HepG2 (cell line): ENCODE measurements around the gene FAM174C. TPM values are rescaled to one million over a fixed set of nuclear protein-coding genes. Genes with fewer than 3 reads are reported as not detected.

ENCODE experiments used
- CBX5 ChIP-seq: sonication (generic); formaldehyde crosslinking; IDR thresholded peaks from 2 replicates; pipeline ENCODE4 v1.4.0; 2020; ENCODE audit warnings: missing genetic modification reagents, borderline replicate concordance
- CCDC6 ChIP-seq: sonication (generic); formaldehyde crosslinking; IDR thresholded peaks from 2 replicates; pipeline ENCODE4 v1.8.1; 2022; ENCODE audit warnings: mild to moderate bottlenecking, missing genetic modification reagents, moderate library complexity
- DMTF1 ChIP-seq: sonication (generic); formaldehyde crosslinking; IDR thresholded peaks from 2 replicates; pipeline ENCODE4 v1.4.0; 2020; ENCODE audit warnings: mild to moderate bottlenecking, missing genetic modification reagents
- GFI1 ChIP-seq: sonication (generic); formaldehyde crosslinking; IDR thresholded peaks from 2 replicates; pipeline ENCODE4 v1.5.0; 2020; ENCODE audit warnings: missing genetic modification reagents, mild to moderate bottlenecking, borderline replicate concordance
- PATZ1 ChIP-seq: sonication (generic); formaldehyde crosslinking; IDR thresholded peaks from 2 replicates; pipeline ENCODE4 v1.4.0; 2020; ENCODE audit warnings: missing genetic modification reagents
- PBX2 ChIP-seq: IDR thresholded peaks from 2 replicates; pipeline ENCODE4 v1.6.1; 2016; ENCODE audit warnings: control low read depth
- SP1 ChIP-seq, 2 experiments: fragments of 450-650 bp in 1 of 2; sonication (generic) in 1 of 2; formaldehyde crosslinking in 1 of 2; IDR thresholded peaks; 2 replicates each; pipeline versions ENCODE4 v1.4.0 to v1.6.1; 2016 to 2020; ENCODE audit warnings: missing genetic modification reagents in 1 of 2
- ZBTB34 ChIP-seq: sonication (generic); formaldehyde crosslinking; IDR thresholded peaks from 2 replicates; pipeline ENCODE4 v1.8.0; 2022; ENCODE audit warnings: mild to moderate bottlenecking, missing genetic modification reagents
- ZNF276 ChIP-seq: sonication (generic); formaldehyde crosslinking; IDR thresholded peaks from 2 replicates; pipeline ENCODE4 v1.4.0; 2020; ENCODE audit warnings: mild to moderate bottlenecking, low read depth, missing genetic modification reagents
- ZNF317 ChIP-seq: sonication (generic); formaldehyde crosslinking; IDR thresholded peaks from 2 replicates; pipeline ENCODE4 v1.5.0; 2020; ENCODE audit warnings: mild to moderate bottlenecking, missing genetic modification reagents
- ZNF33B ChIP-seq: sonication (generic); formaldehyde crosslinking; IDR thresholded peaks from 2 replicates; pipeline ENCODE4 v1.5.1; 2020; ENCODE audit warnings: mild to moderate bottlenecking, missing genetic modification reagents
- ZNF382 ChIP-seq: sonication (generic); formaldehyde crosslinking; IDR thresholded peaks from 2 replicates; pipeline ENCODE4 v1.5.0; 2020; ENCODE audit warnings: missing genetic modification reagents, mild to moderate bottlenecking, borderline replicate concordance
- ZNF430 ChIP-seq: sonication (generic); formaldehyde crosslinking; IDR thresholded peaks from 2 replicates; pipeline ENCODE4 v1.9.0; 2021; ENCODE audit warnings: mild to moderate bottlenecking, missing genetic modification reagents
- ZNF446 ChIP-seq: sonication (generic); formaldehyde crosslinking; IDR thresholded peaks from 2 replicates; pipeline ENCODE4 v1.5.0; 2020; ENCODE audit warnings: mild to moderate bottlenecking, missing genetic modification reagents
- ZNF704 ChIP-seq: sonication (generic); formaldehyde crosslinking; IDR thresholded peaks from 2 replicates; pipeline ENCODE4 v1.8.1; 2023; ENCODE audit warnings: mild to moderate bottlenecking, inconsistent platforms, moderate library complexity, missing genetic modification reagents, borderline replicate concordance
- ZNF746 ChIP-seq: sonication (generic); formaldehyde crosslinking; IDR thresholded peaks from 2 replicates; pipeline ENCODE4 v1.8.0; 2022; ENCODE audit warnings: mild to moderate bottlenecking, missing genetic modification reagents
- ZNF747 ChIP-seq: sonication (generic); formaldehyde crosslinking; IDR thresholded peaks from 2 replicates; pipeline ENCODE4 v1.8.1; 2023; ENCODE audit warnings: missing genetic modification reagents, mild to moderate bottlenecking, borderline replicate concordance
- ZSCAN22 ChIP-seq: sonication (generic); formaldehyde crosslinking; IDR thresholded peaks from 2 replicates; pipeline ENCODE4 v1.4.0; 2020; ENCODE audit warnings: mild to moderate bottlenecking, missing genetic modification reagents
- polyA plus RNA-seq, 8 experiments: library from polyadenylated mRNA; depleted of rRNA in 3 of 8; stranded (reverse) in 7 of 8; unstranded in 1 of 8; fragments of >200 nt; fragmentation: Illumina TruSeq in 4 of 8; extraction: Trizol in 4 of 8; gene quantifications; 2 replicates each; pipeline versions ENCODE4 v1.2.1 to v1.2.3, GENCODE V29; 2011 to 2016; ENCODE audit warnings: low read depth in 4 of 8, missing spikeins in 1 of 8, mixed read lengths in 1 of 8; ENCODE audit not compliant: insufficient read depth in 1 of 8
- total RNA-seq, 5 experiments: library from RNA; depleted of rRNA; stranded (reverse); fragments of >200 nt; fragmentation: Illumina TruSeq; extraction: Trizol; gene quantifications; 2 replicates each; pipeline ENCODE4 v1.2.3, GENCODE V29; 2016; ENCODE audit warnings: low read depth in 1 of 5

The FAM174C gene
- total and polyA plus RNA-seq, 2 of the 13 experiments (the other 11 are each of a cell fraction or from before 2014, with no cell fraction given): 19.5 to 31.3 TPM

- TF ChIP-seq ZNF446: no peak
- peak; percentile 10; the same call in 1 of the 2 replicates for TF ChIP-seq GFI1 (CRISPR knock-in tag)
- TF ChIP-seq ZNF33B (CRISPR knock-in tag): no peak
- no peak for TF ChIP-seq DMTF1 (CRISPR knock-in tag)
- peak; percentile 73 for TF ChIP-seq ZNF746
- TF ChIP-seq ZSCAN22 (CRISPR knock-in tag): no peak
- peak; percentile 22; the same call in 1 of the 2 replicates for TF ChIP-seq CBX5 (CRISPR knock-in tag)
- 0 out of 2 replicates have a peak, but pooled peaks have one; percentile 23 for TF ChIP-seq ZNF276 (CRISPR knock-in tag)
- TF ChIP-seq ZBTB34 (CRISPR knock-in tag): no peak
- no peak for TF ChIP-seq ZNF317
- TF ChIP-seq SP1 (IDR thresholded peaks at IDR 0.05): peak; percentile 77
- TF ChIP-seq SP1 (CRISPR knock-in tag; IDR thresholded peaks at IDR 0.05): peak; percentile 95
- TF ChIP-seq PBX2 (CRISPR knock-in tag): no peak
- no peak for TF ChIP-seq ZNF382 (CRISPR knock-in tag)
- TF ChIP-seq ZNF430 (CRISPR knock-in tag): 0 out of 2 replicates have a peak, but pooled peaks have one; percentile 13
- peak; percentile 84; the same call in 1 of the 2 replicates for TF ChIP-seq ZNF747
- no peak; the same call in 1 of the 2 replicates for TF ChIP-seq CCDC6 (CRISPR knock-in tag)
- TF ChIP-seq PATZ1 (CRISPR knock-in tag): peak; percentile 84
- no peak for TF ChIP-seq ZNF704 (CRISPR knock-in tag)
These were observed 6.3 kb upstream of the FAM174C start, which contains the start of gene CIRBP (continued) for GRCh38 chr19:1269065-1269477.
